CD4-positive, alpha-beta T cell treated with Interleukin-15 for 1 hour (primary cell): ENCODE data around the gene MYH6.

Experiments
- DNase-seq: peaks from one replicate; pipeline ENCODE4 v3.0.0-alpha.2; 2020

Gene MYH6

DNA sequence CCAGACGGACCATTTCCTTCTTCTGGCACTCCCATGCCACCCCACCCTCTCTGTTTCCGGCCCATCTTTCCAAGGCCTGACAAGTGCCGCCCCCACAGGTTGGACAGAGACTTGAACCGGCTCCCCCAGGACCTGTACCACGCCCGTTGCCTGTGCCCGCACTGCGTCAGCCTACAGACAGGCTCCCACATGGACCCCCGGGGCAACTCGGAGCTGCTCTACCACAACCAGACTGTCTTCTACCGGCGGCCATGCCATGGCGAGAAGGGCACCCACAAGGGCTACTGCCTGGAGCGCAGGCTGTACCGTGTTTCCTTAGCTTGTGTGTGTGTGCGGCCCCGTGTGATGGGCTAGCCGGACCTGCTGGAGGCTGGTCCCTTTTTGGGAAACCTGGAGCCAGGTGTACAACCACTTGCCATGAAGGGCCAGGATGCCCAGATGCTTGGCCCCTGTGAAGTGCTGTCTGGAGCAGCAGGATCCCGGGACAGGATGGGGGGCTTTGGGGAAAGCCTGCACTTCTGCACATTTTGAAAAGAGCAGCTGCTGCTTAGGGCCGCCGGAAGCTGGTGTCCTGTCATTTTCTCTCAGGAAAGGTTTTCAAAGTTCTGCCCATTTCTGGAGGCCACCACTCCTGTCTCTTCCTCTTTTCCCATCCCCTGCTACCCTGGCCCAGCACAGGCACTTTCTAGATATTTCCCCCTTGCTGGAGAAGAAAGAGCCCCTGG lies 32.4 kb downstream of the MYH6 start:
- DNase-seq: no peak

DNA sequence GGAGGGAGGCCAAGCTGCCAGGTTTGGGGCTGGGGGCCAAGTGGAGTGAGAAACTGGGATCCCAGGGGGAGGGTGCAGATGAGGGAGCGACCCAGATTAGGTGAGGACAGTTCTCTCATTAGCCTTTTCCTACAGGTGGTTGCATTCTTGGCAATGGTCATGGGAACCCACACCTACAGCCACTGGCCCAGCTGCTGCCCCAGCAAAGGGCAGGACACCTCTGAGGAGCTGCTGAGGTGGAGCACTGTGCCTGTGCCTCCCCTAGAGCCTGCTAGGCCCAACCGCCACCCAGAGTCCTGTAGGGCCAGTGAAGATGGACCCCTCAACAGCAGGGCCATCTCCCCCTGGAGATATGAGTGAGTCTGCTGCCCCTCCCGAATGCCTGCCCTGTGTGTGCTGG lies 35.0 kb downstream of the MYH6 start:
- DNase-seq: no peak

DNA sequence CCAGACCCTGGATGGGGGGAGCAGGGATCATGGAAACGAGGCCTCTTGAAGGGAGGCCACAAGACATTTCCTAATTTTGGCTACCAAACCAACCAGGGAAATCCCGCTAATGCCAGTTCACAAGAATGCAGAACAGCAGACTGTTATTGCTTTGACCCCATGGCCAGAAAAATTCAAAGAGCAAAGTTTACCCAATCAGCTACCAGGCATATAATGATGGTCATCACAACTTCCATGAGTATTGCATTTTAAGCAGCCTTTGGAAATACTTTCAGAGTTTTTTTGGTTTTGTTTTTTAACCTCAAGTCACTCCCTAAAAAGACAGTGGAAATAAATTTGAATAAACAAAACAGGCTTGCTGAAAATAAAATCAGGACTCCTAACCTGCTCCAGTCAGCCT lies 35.6 kb downstream of the MYH6 start, which contains the start of gene IL25:
Gene IL25, plus strand, starts transcription at position 301 of the 400 bp plus-strand sequence.
- DNase-seq: no peak

DNA sequence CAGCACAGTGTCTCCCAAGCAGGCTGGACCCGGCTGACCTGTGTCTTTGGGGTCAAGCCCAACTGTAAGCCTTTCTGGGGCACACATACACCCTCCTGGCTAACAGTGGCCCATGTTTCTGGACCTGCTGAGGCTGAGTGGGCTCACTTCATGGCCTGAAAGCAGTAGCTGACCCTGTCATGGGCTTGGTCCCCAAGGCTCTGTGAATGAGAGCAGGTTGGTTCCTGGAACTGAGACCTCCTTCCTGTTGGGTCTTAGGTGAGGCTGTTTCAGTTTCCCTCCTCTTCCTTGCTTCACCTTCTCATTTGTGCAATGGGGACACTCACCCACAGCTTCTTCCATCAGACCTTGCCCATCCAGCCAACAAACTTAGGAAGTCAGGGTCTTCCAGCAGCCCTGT lies 36.2 kb downstream of the MYH6 start:
- no peak for DNase-seq

- DNase-seq: no peak
Observed at GRCh38 chr14:23370221-23370620, 37.9 kb downstream of the MYH6 start.

DNA sequence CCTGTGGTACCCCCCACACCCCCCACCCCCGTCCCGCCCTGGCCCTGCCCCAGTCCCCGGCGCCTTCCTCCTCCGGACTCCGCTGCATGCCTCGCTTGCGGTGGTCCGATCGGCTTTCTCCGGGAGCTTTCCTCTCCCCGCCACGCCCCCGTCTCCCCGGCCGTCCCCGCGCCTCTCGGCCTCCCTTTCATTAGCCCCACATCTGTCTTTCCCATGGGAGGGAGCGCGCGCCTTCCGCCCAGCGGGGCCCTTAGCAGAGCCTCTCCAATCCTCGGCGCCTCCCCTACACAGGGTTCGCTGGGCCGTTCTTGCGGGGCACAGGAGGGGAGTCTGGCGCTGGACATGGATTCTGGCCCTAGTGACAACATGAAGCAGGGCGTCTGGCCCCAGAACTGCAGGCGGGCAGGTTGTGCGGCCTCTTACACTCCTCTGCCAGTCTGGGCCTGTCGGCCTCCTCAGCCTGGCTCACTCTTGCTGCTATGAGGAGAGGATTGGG lies 41.6 kb downstream of the MYH6 start:
- no peak for DNase-seq

- no peak for DNase-seq
Observed at GRCh38 chr14:23365732-23366425, 42.2 kb downstream of the MYH6 start.

- DNase-seq: no peak
Observed at GRCh38 chr14:23365036-23365731, 42.9 kb downstream of the MYH6 start, which contains the start of gene EFS. TSS of gene EFS (minus strand) at chr14:23365172. CDS start at chr14:23365025, 147 bp downstream.

- no peak for DNase-seq
Observed at GRCh38 chr14:23364164-23365035, 43.7 kb downstream of the MYH6 start.

GRCh38 chr14:23362200-23362599 lies 45.9 kb downstream of the MYH6 start:
- no peak for DNase-seq

GRCh38 chr14:23361763-23362162 lies 46.3 kb downstream of the MYH6 start:
- DNase-seq: no peak

DNA sequence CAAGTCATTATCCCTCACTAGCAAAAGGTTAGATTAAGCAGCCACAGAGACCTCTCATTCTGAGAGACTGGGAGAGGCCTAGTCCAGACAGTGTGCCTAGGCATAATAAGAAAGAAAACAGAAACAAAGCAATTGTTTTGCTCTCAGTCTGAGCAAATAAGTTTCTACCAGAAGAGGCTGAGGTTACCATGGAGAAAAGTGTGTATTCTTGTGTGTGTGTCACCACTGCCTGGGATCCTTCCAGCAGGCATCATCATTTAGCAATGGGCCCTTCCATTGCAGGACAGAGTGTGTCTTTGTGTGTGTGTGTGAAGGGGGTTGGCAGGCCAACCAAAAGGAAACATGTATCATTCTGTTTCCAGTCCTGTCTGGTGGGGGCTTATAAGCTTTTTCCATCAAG lies 46.8 kb downstream of the MYH6 start:
- DNase-seq: no peak

- DNase-seq: no peak
Observed at GRCh38 chr14:23360496-23360895, 47.6 kb downstream of the MYH6 start.

- DNase-seq: no peak
Observed at GRCh38 chr14:23359722-23360447, 48.2 kb downstream of the MYH6 start.

DNA sequence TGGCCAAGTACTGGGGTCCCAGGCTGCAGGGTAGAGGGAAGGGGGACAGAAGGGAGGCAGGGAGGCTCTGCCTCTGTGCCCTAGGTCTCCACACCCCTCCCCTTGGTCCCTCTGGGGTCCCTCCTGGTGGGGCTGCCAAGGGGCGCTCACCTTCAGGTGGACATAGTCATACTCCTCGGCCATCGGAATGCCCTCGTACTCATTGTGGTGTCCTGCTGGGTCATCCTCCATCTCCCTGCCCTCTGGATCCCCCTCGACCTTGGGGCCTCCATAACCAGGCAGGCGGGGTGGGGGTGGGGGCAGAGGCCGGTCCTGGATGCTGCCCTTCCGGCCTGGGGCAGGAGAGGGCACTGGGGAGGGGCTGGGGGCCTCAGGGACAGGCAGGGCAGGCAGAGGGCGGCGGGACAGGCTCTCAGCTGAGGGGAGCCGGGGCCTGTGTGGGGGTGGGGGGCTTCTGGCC lies 48.9 kb downstream of the MYH6 start:
- no peak for DNase-seq

- no peak for DNase-seq
Observed at GRCh38 chr14:23358553-23359166, 49.4 kb downstream of the MYH6 start.

GRCh38 chr14:23358042-23358441 lies 50.0 kb downstream of the MYH6 start:
- DNase-seq: no peak

DNA sequence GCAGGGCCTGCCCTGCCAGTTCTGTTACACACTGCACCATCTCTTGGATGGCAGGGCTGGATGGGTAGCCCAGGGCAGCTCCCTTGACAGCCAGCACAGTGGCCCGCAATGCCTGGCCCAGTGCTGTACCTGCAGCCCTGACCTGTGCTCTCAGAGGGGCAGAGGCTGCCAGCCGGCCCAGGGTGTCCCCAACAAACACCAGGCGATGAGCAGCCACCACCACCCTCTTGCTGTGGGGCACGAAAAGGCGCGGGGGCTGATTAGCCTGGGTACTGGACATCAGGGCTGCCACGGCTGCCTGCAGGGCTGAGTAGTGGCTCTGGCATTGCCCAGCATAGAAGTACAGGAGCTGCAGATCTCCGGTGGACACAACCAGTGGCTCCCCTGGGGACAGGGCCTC lies 50.8 kb downstream of the MYH6 start:
- no peak for DNase-seq

GRCh38 chr14:23356662-23357061 lies 51.4 kb downstream of the MYH6 start:
- DNase-seq: no peak

GRCh38 chr14:23355871-23356435 lies 52.1 kb downstream of the MYH6 start:
- no peak for DNase-seq

GRCh38 chr14:23354990-23355389 lies 53.1 kb downstream of the MYH6 start:
- DNase-seq: no peak
